Smooth muscle cell of the brain vasculature (primary cell): ENCODE results near the gene ITGB1BP1.

Source experiments
- DNase-seq: peaks from one replicate; pipeline ENCODE4 v3.0.0-alpha.2; 2012; ENCODE audit warnings: low read depth, low spot score

Gene ITGB1BP1

DNA sequence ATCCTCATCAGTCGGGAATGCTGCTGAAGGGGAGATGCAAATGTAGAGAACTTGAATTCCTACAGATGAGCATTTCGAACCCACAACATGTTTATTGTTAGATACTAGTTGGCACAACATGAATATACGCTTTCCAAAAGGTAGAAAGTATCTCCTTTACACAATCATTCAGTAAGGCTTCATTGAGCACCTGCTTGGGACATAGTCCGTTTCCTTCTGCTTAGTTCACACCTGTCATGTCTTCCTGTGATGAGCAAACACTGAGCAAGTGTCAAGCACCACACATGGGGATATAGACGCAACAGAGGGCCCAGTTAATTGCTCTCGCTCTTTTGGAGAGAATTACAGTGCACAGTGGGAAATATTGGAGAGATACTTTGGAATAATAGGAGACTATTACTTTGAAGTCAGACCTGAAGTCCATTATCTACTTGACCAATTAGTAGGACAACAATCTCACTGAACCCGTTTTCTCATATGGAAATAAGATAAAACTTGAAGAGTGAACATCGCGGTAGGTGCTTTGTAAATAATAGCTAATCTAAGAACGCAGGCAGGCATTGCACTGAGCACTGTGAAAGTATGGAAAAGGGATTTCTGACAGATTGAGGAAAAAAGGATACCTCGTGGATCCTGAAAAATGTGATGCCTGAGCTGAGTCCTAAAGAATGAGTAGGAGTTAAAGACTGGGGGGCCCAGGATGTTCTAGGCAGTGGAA lies 1.3 kb upstream of the ITGB1BP1 start:
- DNase-seq = no peak

DNA sequence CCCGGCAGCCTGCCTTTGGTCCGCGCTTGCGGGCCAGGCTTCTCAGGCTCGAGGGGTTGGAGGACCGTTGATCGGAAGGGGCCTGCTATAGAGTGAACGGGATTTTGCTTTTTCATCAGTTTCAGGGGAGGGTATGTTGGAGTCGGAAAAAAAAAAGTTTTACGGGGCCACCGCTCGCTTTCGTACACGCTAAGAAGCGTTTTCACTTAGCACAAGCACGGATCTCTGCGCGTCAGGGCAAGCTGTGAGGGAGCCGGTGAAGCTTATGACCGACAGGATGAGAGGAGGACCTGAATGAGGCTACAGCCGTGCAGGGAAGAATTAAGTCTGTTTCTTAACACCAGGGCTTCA lies 569 bp upstream of the ITGB1BP1 start:
- no peak for DNase-seq

DNA sequence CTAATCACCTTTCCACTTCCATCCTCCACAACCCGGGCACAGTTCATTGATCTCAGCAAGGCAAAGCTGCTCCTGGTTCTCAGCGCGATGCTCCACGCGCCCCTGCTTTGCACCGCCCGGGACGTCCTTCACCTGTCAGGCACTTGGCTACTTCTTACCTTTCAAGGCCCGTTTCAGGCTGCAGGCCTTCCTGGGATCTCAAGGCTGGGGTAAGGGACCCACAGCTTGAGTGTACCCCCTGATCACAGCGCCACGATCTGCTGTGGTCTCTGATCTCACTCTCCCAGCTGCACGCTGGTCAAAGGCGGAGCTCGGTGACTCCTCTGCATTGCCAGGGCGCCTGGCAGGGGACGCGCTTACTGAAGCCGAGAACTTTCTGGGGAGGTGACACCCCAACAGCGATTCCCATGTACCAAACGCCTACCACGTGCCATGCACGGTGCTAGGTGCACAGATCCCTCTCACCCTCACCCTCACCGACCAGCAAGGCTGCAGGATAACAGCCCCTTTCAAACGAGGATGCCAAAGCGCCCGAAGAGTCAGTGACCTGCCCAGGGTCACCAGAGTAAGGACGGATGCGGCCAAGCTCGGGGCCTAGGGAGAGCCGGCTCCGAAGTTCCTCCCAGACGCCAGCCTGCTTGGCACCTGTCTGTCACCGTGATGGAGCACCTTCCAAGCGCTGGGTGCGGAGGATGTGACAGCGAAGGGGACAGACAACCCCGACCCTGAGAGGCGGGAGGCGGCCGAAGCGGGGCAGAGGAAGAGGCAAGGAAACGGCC lies 818 bp downstream of the ITGB1BP1 start:
- no peak for DNase-seq

DNA sequence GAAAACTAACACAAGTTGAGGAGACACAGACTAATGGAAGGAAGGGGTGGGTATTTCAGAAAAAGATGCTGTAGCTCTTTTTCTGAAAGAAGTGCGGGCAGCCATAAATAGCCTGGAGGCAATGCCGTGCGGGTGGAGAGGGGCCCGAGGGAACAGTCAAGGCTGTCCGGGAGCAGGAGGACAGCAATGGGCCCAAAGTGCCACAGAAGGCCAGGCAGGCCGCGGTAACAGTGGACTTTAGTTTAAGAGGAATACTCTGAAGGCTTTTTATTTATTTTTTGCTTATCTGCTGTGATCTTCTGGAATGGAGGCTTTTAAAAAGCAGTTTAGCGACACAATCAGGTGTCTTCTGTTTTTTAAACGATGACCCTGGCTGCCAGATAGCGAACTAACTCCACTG lies 2.8 kb downstream of the ITGB1BP1 start:
- no peak for DNase-seq

DNA sequence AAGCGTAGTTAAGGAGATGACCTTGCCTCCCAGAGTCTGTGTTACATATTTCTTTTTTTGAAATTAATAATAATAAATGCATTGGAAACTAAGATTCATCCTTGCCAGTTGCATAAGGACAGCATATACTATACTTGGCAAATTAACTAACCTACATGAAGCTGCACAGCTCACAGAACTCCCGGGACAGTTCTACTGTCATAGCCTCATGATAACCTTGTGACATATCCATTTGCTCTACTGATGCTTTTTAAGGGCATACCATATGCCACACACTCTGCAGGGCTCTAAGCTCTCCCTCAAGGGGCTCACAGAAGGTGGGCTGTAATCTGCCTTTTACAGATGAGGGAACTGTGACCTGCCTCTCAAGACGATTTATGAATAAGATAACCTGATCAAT lies 3.8 kb downstream of the ITGB1BP1 start:
- DNase-seq = no peak

DNA sequence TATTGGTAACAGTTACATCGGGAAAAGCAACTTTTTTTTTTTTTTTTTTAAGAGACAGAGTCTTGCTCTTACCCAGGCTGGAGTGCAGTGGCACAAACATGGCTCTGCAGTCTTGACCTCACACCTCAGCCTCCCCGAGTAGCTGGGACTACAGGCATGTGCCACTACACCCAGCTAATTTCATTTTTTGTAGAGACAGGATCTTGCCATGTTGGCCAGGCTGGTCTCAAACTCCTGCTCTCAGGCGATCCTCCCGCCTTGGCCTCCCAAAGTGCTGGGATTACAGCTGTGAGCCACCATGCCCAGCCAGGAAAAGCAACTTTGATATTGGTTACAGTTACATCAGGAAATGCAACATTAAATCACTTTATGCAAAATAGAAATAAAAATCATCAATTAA lies 4.6 kb downstream of the ITGB1BP1 start:
- no peak for DNase-seq

DNA sequence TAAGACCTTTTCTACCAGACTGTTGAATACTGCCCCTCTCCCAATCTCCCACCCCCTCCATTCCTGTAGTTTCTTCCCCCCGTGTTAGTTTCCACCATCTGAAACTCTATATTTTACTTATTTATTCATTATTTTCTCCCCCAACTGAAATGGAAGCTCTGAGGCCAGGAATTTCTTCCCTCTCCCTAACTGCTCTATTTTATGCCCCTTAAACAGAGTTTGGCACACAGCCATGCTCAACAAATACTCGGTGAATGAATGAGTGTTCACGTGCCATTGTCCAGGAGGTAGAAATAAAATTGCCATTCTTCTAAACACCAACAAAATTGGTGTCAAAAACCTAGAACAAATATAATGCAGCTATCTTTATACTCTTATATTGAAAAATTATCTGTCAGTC lies 5.6 kb downstream of the ITGB1BP1 start:
- no peak for DNase-seq

DNA sequence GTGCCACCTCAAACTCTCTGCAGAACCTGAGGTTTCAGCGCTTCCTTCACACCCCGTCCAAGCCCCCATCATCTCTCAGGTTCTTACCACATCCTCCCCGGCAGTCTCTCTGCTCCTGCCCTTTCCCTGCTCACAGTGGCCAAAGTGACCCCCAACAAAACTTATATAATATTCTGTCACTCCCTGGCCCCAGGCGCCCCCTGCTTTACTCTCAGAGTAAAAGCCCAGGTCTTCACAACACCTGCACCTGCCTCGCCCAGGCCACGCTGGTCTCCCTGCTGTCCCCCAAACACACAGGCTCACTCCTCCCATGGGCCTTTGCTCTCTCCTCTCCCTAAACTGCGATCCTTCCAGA lies 6.4 kb downstream of the ITGB1BP1 start:
- DNase-seq = no peak

DNA sequence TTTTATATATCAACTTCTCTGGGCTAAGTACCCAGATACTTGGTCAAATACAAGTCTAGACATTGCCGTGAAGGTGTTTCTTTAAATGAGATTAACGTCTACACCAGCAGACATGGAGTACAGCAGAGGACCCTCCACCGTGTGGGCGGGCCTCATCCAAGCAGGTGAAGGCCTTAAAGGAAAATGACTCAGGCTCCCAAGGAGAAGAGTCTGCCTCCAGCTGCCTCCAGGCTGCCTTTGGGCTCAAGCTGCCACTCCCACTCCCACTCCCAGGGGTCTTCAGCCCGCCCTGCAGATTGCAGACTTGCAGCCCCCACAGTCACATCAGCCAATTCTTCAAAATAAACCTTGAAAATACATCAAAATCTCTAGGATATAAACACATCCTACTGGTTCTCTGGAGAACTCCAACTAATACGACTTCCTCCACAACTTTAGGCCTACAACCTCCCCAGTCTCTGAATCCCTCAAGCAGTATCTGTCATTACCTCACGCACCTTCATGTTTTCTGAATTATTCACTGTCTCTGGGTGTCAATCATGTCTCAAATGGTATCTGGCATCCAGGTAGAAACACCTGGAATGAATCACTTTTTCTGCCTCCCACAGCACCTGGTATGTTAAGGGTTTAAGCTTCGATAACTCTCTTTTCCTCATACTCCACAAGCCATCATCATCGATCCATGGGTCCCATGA lies 6.9 kb downstream of the ITGB1BP1 start:
- DNase-seq = no peak

DNA sequence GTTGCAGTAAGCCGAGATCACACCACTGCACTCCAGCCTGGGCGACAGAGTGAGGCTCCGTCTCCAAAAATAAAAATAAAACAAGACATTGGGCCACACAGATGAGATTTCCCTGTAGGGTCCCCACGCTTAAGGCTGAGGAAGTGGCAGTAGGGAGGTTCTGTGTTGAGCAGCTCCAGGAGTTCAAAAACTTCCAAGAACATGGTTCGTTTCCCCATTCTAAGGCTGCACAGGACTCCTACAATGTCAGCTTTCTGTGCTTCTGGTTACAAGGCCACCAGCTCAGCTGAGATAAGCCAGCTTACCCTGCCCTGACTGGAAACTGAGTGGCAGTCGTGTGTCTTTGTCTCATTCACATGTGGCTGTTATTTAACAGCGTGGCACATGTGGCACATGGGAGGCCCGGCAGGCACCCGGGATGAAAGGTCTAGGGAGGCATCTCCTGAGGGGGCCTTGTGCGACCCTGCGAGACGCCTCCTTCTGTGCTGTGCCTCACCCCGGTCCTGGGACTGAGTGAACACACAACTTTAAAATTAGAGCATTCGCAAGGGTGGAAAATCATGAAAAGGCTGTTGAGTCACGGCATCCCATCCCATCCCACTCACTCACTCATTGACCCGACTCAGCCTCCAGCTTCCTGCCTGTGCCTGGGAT lies 7.7 kb downstream of the ITGB1BP1 start:
- DNase-seq = no peak

DNA sequence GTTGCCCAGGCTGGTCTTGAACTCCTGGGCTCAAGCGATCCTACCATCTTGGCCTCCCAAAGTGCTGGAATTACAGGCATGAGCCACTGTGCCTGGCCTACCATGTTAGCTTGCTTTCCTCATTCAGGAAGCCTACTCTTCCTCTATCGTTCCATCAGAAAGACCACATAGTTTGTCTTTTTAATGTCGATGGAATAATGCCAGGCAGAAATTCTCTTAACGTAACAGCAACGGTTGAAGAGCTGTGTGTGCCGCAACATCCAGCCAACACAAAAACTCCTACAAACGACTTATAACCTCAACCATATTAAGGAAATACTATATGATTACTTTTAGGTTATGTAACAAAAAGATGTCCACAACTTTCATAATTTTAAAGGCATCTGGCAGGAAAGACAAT lies 10.5 kb downstream of the ITGB1BP1 start:
- no peak for DNase-seq

DNA sequence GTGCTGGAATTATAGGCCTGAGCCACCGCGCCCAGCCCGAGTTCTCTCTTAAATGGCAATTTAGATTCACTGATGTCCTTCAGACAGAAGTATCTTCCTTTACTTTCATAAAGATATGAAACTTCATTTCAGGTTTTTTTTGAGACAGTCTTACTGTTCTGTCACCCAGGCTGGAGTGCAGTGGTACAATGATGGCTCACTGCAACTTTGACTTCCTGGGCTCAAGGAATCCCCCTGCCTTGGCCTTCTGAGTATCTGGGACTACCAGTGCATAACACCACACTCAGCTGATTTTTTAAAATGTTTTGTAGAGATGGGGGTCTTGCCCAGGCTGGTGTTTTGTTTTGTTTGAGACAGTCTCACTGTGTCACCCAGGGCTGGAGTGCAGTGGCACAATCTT lies 13.2 kb downstream of the ITGB1BP1 start:
- DNase-seq = no peak

DNA sequence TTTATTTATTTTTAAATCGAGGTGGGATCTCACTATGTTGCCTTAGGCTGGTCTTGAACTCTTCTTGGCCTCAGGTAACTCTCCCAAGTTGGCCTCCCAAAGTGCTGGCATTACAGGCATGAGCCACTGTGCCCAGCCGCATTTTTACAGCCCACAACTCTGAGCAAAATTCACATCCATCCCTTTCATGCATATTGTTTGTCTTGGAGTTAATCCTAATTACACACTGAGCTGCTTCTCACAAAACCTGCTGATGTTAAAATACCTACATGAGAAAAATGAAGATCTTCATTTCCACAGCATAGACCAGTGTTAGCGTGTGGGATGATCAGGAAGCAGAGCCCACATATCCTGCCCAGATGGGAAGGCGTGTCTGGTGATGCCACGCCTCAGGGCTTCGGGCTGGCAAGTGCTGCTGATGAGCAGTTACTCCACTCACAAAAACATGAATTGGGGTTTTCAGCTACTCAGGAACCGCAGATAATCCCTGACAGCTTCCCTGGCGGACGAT lies 14.6 kb downstream of the ITGB1BP1 start:
- no peak for DNase-seq

DNA sequence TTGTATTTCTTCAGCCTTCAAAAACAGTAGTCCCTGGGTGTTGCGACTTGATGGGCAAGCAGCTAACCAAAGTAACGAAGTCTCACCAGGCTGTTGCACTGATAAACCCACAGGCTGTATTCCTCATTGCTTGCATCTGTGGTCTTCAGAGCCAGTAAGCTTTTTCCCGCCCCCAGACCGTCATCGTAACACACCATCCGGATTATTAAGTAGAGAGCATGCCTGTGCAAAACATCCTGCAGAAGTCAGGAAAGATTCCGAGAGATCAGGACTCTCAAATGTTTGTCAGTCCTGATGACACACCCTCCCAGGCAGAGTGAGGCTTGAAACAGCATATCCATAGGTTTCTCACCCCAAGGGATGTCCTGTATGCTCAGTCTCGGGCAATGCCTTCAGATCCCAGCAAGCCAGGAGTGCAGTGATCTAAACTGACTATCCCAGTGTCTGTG lies 15.9 kb downstream of the ITGB1BP1 start:
- DNase-seq = no peak

DNA sequence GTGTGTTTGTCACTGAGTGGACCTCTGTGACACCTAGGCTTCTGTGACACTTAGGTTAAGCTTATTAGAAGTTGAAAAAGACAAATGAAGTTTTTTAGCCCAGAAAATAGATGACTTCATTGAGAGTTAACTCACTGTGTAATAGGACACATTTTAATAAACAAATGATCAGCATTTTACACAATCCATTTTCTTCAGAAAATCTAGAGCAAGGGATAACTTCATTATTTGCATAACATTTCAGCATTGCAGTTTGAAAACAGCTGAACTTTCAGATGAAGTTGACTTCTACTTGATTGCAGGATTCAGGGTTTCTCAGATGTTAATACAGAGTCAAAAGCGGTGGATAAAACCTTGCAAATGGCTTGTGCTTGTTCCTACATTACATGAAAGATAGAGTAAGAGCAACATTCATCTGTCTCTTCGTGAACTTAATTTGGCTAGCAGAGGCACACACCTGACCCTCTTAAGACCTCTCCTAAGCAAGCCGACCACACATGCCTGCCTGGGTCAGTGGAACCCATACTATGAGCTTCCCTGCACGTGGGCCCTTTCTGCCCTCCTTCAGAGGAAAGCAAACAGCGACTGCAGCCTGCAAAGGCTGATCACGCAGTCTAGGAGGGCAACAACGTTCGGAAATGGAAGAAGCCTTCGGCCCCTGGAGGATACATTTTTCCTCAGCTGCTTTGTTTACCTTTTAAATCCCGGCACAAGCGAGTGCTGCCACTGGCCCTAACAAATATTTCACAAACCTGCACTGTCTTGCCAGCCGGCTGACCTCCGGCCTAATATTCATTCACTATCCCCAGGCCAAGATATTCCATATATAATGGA lies 16.6 kb downstream of the ITGB1BP1 start:
- DNase-seq = no peak

DNA sequence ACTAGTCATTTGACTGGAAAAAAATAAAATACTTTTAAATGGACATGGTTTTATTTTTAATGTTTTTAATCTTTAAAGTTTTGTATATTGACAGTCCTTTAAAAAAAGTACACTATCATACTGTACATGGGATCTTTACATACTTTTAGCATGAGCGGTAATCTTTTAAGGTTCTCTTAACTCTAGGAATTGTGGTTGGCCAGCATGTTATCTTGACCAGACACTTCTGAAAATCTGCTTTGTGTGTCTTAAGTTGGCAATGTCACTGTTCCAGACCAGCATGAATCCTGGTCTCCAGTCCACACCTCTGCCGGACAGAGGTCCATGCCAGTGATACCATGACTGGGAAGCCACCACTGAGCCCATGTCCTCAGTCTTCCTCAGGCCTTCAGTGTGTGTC lies 17.7 kb downstream of the ITGB1BP1 start:
- no peak for DNase-seq

DNA sequence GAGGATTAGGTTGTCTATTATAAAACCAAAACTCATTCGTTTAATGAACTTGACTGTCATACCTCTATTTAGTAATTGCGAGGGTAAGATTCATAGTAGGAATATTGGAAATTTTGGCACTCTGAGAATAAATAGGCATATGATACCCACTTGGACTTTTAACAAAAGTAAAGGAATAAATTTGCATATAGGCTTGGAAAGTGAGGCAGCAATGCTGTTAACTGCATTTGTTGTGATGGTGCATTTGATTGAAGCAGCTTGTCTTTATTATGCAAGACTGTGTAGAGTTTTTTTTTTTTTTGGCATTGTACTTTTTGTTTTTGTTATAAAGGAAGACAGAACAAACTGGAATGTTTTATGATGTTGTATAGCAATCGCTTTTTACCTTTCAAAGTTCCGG lies 18.9 kb downstream of the ITGB1BP1 start:
- no peak for DNase-seq

DNA sequence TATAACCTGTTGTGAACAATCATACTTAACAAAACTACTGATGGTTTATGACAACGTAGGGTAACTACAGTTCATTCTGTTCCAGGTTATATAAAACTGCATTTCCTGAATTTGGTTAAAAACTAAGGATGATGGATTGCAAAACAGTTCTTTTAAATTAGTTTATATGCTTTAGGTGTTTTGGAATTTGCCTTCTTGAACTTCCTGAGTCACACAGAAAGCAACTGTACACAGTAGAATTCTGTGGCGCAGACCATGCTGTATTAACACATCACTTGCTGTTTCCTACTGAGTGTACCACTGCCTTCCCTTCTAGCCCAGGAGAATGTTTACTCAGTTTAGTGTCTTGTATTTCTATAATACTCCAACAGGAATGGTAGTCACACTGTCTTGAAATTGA lies 19.4 kb downstream of the ITGB1BP1 start:
- no peak for DNase-seq

DNA sequence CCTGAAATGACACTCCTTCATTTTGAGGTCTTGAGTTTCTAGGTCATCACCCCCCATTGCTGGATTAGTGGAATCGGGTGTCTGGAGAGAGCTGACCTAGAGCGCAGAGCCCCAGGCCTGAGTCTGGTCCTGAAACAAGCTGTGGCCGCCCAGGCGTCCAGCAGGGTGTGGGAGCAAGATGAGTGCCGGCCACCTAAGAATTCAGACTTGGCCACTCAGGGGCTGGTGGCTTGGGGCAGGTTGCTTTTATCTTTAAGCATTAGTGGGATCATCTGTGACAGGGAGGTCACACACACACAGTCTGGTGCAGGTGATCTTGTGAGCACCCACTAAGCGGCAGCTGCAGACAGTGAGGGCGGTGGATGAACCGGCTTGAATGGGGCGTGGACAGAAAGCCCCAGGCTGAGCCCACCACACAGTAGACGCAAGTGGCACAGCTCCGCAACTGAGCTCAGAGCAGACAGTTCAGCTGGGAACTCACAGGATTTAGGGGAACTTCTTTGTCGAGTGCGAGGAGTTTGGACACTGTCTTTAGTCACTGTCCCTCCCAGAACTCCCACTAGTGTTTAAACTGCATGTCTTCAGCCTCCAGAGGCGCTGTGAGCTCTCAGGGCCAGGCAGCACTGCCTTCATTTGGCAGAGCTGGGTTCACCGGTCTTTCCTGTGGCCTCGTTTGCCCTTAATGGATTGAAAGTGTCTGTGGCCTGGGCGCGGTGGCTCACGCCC lies 21.5 kb downstream of the ITGB1BP1 start:
- DNase-seq = no peak

DNA sequence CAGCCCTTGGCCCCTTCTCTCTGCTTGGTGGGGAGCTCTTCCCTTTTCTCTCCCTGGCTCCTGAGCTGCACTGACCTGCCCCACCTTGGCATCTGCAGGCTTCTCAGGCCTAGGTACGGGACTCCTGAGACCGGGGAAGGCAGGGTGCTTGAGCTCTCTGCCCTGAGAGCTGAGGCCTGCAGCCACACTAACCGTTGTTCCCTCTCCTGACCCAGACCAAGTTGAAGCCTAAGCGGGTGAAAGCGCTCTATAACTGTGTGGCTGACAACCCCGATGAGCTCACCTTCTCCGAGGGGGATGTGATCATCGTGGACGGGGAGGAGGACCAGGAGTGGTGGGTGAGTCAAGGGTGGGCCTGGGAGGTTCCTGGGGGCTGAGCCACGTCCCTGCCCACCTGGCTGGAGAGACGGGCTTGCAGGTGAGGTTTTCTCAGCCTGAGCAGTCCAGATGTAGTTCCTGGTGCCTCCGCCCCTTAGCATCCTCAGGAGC lies 22.2 kb downstream of the ITGB1BP1 start:
- no peak for DNase-seq
